Measurements from ENCODE around the gene ABHD15. TPM values are rescaled to one million over a fixed set of nuclear protein-coding genes. Genes with fewer than 3 reads are reported as not detected.

ABHD15 gene
- polyA plus RNA-seq, 1 donor from 2014 or later, result 0.21 TPM

- H2AFZ ChIP-seq (ENCODE audit: low read depth, low read length), result peak within 1 kb of the TSS; percentile 33
- H4K20me1 ChIP-seq (ENCODE audit: insufficient read depth), result peaks cover 15% of the 10 kb centered on the region
Observed at GRCh38 chr17:29589524-29590410, 22.9 kb upstream of the ABHD15 start, which contains the start of gene GIT1. Gene GIT1, minus strand, starts transcription at chr17:29589648. Its CDS starts 270 bp downstream, at chr17:29589378.

More at GRCh38 chr17:29589524-29590410, 22.9 kb upstream of the ABHD15 start, which contains the start of gene GIT1:
- TF ChIP-seq EP300 (conservative IDR thresholded peaks at IDR 0.05; ENCODE audit: poor library complexity, severe bottlenecking), result peak; percentile 23
- peak; percentile 29 for TF ChIP-seq CTCF (IDR thresholded peaks at IDR 0.05; ENCODE audit: poor library complexity, severe bottlenecking)
- peak; percentile 76 for TF ChIP-seq POLR2AphosphoS5 (IDR thresholded peaks at IDR 0.05)
- TF ChIP-seq REST (IDR thresholded peaks at IDR 0.05; ENCODE audit: borderline replicate concordance), result no peak
- TF ChIP-seq SMC3 (conservative IDR thresholded peaks at IDR 0.05; ENCODE audit: poor library complexity), result no peak
- TF ChIP-seq MXI1 (conservative IDR thresholded peaks at IDR 0.05; ENCODE audit: poor library complexity, severe bottlenecking), result no peak
- Histone ChIP-seq H3K9me3 (ENCODE audit: low read length) (no peaks in the 10 kb centered on the region), H3K9me2 (ENCODE audit: insufficient read depth, low read length) (no peaks in the 10 kb centered on the region), H3K9ac (ENCODE audit: low read length) (peak within 1 kb of the TSS; percentile 85), H3K27me3 (ENCODE audit: insufficient read depth, low read depth, low read length) (no peaks in the 10 kb centered on the region), H3F3A (ENCODE audit: insufficient read depth, low read length, poor library complexity, severe bottlenecking) (peaks cover 2% of the 10 kb centered on the region), H3K79me2 (replicated peaks; ENCODE audit: insufficient read depth, low read length) (peaks cover 44% of the 10 kb centered on the region), H3K4me2 (ENCODE audit: low read length) (peak within 1 kb of the TSS; percentile 80), H3K36me3 (ENCODE audit: insufficient read depth, low read length) (no peaks in the 10 kb centered on the region), H3K27ac (ENCODE audit: low read length) (peak within 1 kb of the TSS; percentile 71), H3K4me3 (ENCODE audit: low read length) (peak within 1 kb of the TSS; percentile 97)
